GM18858 (cell line): Measurements from ENCODE around the gene DHX34.
"Not testable (repeated sequence)": the region's sequence is repeated elsewhere in the genome, so short reads cannot be mapped to it uniquely, and the experiment has no call there.

Source experiments
- ATAC-seq: cut with Tn5 transposase; IDR thresholded peaks from one replicate; pipeline ENCODE4 v1.9.1; 2021; ENCODE audit not compliant: unreplicated experiment

DHX34 gene

GRCh38 chr19:47386582-47386981, 37.5 kb downstream of the DHX34 start:
- ATAC-seq: not testable (repeated sequence)

DNA sequence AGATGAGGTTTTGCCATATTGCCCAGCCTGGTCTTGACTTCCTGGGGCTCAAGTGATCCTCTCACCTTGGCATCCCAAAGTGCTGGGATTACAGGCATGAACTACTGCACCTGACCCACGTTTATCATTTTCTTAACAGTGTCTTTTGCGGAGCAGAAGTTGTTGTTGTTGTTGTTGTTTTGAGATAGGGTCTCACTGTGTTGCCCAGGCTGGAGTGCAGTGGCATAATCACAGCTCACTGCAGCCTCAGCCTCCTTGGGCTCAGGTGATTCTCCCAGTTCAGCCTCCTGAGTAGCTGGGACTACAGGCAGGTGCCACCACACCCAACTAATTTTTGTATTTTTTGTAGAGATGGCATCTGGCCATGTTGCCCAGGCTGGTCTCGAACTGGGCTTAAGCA, 38.5 kb downstream of the DHX34 start:
- ATAC-seq: not testable (repeated sequence)

DNA sequence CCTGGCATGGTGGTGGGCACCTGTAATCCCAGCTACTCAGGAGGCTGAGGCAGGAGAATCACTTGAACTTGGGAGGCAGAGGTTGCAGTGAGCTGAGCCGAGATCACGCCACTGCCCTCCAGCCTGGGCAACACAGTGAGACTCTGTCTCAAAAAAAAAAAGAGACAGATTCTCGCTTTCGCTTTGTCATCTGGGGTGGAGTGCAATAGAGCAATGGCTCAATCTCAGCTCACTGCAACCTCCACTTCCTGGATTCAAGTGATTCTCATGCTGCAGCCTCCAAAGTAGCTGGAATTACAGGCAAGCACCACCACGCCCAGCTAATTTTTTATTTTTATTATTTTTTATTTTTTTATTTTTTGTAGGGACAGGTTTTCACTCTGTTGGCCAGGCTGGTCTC, 39.6 kb downstream of the DHX34 start:
- not testable (repeated sequence) for ATAC-seq

DNA sequence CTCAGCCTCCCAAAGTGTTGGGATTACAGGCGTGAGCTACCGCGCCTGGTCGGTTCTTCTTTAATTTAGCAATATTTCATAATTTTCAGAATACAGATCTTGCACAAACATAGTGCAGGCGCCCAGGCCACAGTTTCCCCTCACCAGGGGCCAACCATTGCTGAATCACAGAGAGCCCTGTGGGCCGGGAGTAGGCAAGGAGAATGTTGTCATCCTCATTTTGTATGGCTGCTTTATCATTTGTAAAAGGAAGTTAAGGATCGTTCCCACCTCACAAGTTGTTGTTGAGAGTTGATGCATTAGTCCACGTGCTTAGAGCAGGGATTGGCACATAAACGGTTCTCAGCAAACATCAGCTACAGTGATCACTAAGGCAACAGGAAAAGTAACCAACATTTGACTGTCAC, 40.0 kb downstream of the DHX34 start:
- ATAC-seq: no peak

DNA sequence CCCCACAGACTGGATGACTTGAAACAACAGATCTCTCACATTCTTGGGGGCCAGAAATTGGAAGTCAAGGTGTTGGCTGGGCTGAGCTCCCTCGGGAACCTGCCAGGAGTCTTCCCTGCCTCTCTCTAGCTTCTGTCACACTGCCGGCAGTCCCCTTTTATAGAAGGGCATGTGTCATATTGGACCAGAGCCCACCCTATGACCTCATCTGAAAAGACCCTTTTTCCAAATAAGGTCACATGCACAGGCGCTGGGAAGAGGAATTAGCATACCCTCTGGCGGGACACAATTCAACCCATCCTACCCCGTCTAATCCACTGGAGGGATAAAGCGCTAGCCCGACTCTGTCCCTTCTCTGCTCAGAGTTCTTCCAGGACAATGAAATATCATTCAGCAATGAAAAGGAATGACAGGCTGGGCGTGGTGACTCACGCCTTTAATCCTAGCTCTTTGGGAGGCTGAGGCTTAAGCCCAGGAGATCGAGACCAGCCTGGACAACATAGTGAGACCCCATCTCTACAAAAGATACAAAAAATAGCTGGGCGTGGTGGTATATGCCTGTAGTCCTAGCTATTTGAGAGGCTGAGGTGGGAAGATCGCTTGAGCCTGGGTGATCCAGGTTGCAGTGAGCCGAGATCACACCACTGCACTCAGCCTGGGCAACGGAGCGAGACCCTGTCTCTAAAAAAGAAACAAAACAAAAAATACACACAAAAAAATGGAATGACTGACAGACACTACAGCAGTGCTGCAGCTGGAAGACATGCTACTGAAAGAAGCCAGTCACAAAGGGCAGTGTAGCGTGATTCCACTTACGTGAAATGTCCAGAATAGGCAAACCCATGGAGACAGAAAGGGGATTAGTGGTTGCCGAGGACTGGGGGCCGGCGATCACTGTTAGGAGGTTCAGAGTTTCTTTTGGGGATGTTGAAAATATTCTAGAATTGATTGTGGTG, 41.7 kb downstream of the DHX34 start:
- no peak for ATAC-seq

DNA sequence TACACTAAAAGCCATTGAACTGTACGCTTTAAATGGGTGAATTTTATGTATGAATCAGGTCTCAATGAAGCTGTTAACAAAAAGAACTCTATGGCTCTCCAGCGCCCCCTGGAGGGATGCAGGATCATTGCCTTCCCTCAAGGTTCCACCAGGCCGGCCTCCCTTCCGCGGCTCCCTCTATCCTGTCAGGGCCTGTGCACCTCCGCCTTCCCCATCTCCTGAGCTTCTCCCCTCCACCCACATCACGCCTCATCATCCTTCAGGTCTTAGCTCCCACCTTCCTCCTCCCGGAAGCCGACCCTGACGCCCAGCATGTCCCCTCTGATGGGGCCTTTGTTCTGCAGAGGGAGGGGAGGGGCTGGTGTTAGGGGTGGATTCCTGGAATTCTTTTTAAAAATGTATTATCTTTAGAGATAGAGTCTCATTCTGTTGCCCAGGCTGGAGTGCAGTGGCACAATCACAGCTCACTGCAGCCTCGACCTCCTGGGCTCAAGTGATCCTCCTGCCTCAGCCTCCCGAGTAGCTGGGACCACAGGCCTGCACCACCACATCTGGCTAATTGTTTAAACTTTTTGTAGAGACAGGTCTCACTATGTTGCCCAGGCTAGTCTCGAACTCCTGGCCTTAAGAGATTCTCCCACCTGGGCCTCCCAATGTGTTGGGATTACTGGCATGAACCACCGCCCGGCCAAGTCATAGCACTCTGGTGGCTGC, 42.6 kb downstream of the DHX34 start:
- no peak for ATAC-seq

DNA sequence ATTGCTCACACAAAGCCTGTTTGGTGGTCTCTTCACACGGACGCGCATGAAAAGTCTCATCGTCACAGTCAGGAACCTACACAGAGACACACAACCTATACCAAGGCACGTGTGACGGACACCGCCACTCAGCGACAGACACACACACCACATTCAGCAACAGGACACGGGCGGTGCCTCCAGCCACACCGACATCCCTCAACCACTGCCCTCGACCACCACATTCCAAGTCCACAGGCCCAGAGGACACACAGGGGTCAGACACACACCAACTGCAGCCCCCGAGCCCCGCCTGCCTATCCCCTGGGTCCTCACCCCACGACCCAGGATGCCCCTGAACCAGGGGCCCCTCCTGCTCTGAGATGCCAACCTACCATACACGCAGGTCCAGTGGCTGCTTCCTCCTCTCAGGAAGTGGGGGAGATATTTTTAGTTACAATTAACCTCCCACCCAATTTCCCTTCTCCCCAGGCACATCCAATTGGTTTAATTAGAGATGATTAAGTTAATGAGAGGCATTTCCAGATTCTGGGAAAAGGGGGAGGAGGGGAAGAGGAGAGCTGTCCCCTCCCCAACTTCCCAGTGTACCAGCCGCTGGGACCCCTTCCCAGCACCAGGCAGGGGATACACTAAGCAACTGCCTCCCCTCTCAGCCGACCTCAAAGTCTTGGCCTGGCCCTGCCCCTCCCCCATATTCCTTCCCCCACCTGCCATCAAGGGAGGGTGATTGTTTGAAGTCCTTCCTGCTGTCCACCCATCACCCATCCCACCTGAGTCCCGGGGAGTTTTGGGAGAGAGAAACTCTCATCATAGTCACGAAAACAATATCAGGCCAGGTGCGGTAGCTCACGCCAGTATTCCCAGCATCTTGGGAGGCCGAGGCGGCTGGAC, 49.8 kb downstream of the DHX34 start:
- no peak for ATAC-seq

DNA sequence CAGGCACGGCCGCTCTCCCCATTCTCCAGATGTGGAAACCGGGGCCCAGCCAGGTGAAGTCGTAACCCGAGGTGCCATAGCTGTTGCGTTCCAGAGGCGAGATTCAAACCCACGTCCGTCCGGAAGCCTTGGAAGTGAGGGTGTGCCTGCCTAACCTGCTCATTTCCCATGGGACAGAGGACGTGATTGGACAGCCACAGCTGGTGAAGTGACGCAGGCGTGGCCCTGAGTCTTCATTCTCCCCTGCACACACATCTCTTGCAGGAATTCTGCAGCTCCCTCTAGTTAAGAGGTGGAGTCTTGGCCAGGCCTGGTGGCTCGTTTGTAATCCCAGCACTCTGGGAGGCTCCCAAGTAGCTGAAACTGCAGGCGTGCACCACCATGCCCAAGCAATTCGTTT, 53.4 kb downstream of the DHX34 start:
- ATAC-seq: no peak

DNA sequence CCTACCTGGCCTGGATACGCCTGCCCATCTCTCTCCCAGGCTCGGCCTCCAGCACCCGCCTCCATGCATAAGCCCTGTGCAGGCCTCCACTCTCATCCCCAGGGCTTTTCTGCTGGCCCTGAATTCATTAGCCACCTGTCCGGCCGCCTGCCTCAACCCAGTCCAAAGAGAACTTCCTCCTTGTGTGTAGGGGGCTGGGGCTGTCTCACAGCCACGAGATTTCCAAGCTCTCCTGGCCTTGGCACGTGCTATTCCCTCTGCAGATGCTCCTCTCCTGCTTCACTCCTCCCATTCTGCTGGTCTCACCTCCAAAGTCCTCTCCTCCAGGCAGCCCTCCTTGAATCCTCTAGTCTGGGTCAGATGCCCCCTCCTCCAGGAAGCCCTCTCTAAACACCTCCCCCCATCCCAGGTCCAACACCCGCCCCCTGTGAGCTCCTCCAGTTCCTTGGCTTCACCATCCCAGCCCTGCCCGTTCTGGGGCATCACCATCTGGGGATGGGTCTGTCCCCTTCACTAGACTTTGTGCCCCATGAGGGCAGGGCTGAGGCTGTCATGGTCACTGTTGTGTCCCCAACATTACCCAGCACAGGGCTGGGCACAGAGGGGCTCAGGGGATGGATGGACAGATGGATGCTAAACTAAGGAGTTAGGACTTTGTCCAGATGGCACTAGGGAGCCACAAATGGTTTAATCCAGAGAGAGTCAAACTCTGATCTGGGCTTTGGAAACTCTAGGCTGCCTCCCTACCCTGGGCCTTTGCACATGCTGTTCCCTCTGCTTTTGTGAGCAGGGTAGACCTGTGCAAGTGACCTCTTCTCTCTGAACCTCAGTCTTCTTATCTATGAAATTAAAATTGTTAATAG, 55.5 kb downstream of the DHX34 start:
- no peak for ATAC-seq

- no peak for ATAC-seq
Observed at GRCh38 chr19:47405197-47405550, 56.1 kb downstream of the DHX34 start.

GRCh38 chr19:47405854-47406417, 56.8 kb downstream of the DHX34 start:
- no peak for ATAC-seq

DNA sequence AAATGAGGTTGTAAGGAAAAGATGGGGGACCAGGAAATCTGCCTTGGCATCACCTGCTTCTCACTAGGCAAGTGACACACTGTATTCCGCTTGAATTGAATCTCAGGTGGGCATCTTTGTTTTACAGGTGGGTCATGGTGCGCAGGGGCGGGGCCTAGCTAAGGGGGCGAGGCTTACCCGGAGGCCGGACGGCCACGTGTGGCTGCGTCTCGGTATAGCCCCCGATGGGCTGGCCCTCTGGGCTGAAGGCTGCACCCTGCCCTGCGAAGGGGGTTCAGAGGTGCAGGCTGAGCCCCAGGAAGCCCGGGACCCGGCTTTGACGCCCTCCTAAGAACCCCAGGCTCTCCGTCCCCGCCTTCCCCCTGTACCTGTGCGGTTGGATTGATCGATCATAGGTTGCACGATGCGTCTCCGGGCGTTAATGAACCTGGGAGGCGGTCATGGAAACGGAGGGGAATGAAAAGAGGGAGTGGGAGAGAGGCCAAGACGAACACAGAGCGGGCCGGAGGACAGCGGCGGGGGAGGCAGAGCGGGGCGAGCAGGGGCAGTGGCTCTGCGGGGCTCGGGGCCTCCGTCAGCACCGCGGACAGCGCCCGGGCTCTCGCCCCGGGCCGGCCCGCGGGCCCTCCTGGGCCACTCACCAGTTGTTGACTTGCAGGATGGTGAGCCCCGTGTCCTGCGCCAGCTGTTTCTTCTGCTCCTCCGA, 57.7 kb downstream of the DHX34 start:
- no peak for ATAC-seq

- ATAC-seq: no peak
Observed at GRCh38 chr19:47407417-47407774, 58.3 kb downstream of the DHX34 start.

GRCh38 chr19:47408156-47408938, 59.2 kb downstream of the DHX34 start:
- no peak for ATAC-seq

DNA sequence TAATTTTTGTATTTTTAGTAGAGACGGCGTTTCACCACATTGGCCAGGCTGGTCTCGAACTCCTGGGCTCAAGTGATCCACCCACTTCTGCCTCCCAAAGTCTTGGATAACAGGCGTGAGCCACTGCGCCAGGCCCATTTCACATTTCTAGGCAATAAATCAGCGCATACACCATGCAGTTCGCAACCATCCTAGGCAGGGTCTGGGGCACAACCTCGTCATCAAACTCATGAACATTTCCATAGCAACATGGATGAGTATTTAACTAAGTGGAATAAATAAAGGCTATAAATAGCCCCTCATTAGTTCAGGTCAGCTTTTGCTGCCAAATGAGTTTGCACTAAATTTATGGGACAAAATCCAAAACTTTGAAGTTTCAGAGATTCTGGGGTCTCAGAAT, 62.0 kb downstream of the DHX34 start:
- no peak for ATAC-seq

DNA sequence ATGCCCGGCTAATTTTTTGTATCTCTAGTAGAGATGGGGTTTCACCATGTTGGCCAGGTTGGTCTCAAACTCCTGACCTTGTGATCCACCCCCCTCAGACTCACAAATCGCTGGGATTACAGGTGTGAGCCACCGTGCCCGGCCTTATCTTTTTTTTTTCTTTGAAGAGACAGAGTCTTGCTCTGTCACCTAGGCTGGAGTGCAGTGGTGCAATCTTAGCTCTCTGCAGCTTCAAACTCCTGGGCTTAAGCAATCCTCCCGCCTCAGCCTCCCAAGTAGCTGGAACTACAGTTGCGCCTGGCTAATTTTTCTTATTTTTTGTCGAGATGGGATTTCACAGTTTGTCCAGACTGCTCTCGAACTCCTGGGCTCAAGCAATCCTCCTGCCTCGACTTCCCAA, 62.6 kb downstream of the DHX34 start:
- ATAC-seq: not testable (repeated sequence)

DNA sequence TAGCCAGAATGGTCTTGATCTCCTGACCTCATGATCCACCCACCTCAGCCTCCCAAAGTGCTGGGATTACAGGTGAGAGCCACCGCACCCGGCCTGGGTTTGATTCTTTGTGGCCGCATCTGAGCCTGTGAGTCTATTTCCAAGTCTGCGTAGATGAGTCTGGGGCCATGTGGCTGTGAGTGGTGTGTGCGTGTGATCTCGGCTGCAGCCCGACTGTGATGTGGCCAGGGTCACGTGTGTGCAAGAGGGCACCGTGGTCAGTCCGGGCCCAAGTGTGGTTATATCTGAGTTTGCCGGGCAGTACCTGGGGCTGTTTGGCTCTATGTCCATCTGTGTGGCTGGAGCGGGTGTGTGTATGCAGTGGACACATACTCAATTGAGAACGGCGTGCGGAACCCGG, 64.8 kb downstream of the DHX34 start:
- no peak for ATAC-seq

GRCh38 chr19:47414469-47414868, 65.4 kb downstream of the DHX34 start:
- ATAC-seq: no peak
